MCF 10A (cell line): ENCODE measurements around the gene ZNF486. TPM values are rescaled to one million over a fixed set of nuclear protein-coding genes. Genes with fewer than 3 reads are reported as not detected.
"Not testable (repeated sequence)": the region's sequence is repeated elsewhere in the genome, so short reads cannot be mapped to it uniquely, and the experiment has no call there.

Source experiments
- BruUV-seq: library from RNA; stranded (reverse); fragments of 400-500 nt; replicated peaks from 2 replicates; lab custom pipeline; 2021; lab: Mats Ljungman, UMichigan
- CTCF ChIA-PET: fragments of 300-600 bp; sonication (Branson Sonifier 250); formaldehyde crosslinking; extraction: SDS; loops from one replicate; lab custom pipeline; 2021; ENCODE audit warnings: antibody characterized with exemption, inconsistent platforms; lab: Yijun Ruan, JAX
- POLR2A ChIA-PET: fragments of 300-600, 350-650 bp; sonication (Branson Sonifier 250); formaldehyde crosslinking; extraction: SDS; loops from one replicate; lab custom pipeline; 2020; ENCODE audit warnings: antibody characterized with exemption, inconsistent platforms; lab: Yijun Ruan, JAX
- DNase-seq: peaks from one replicate; pipeline ENCODE4 v3.0.0-alpha.2; 2018; ENCODE audit not compliant: unreplicated experiment
- H3K27ac Mint-ChIP-seq: one replicate; pipeline ENCODE4 v1.8.0; 2022; ENCODE audit warnings: mild to moderate bottlenecking, low read depth, mixed read lengths; ENCODE audit not compliant: unreplicated experiment
- H3K27me3 Mint-ChIP-seq: one replicate; pipeline ENCODE4 v1.8.0; 2022; ENCODE audit warnings: mixed read lengths; ENCODE audit not compliant: insufficient read depth, unreplicated experiment
- H3K36me3 Mint-ChIP-seq: one replicate; pipeline ENCODE4 v1.8.0; 2022; ENCODE audit warnings: mild to moderate bottlenecking, moderate library complexity, mixed read lengths; ENCODE audit not compliant: insufficient read depth, unreplicated experiment
- H3K4me1 Mint-ChIP-seq: one replicate; pipeline ENCODE4 v1.8.0; 2022; ENCODE audit warnings: mixed read lengths; ENCODE audit not compliant: insufficient read depth, unreplicated experiment
- H3K4me3 Mint-ChIP-seq: one replicate; pipeline ENCODE4 v1.8.0; 2022; ENCODE audit warnings: mild to moderate bottlenecking, moderate library complexity, mixed read lengths; ENCODE audit not compliant: unreplicated experiment
- H3K9me3 Mint-ChIP-seq: one replicate; pipeline ENCODE4 v1.8.0; 2022; ENCODE audit warnings: mixed read lengths; ENCODE audit not compliant: unreplicated experiment
- intact Hi-C: fragments of 100-400 bp; cut with micrococcal nuclease; formaldehyde crosslinking; loops from 2 replicates; pipeline ENCODE4 v1.14.1; 2022
- total RNA-seq: library from RNA; stranded (reverse); gene quantifications from 2 replicates; pipeline ENCODE4 v1.2.3, GENCODE V29; 2022
- TF ChIP-seq, protein P1 (sequence below): fragments of 200-600 bp; IDR thresholded peaks from one replicate; pipeline ENCODE4 v1.8.0; 2022; ENCODE audit warnings: antibody characterized with exemption, mild to moderate bottlenecking; ENCODE audit not compliant: unreplicated experiment

ZNF486 gene
- total RNA-seq, 1 experiment from 2014 or later = not detected

DNA sequence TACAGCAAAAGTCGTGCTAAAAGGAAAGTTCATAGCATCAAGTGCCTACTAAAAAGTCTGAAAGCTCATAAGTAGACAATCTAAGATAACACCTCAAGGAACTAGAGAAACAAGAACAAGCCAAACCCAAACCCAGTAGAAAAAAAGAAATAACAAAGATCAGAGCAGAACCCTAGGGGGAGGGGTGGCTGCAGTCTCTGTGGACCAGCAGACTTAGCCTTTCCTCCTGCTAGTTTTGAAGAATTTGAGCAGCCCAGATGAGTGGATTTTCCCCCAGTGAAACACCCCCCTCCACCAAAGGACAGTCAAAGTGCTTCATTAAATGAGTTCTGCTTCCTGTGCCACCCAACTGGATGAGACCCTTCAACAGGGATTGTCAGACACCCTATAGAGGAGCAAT lies 2.6 kb upstream of the ZNF486 start:
- Mint-ChIP-seq H3K36me3 (no peaks in the 10 kb centered on the region), H3K4me1 (no peaks in the 10 kb centered on the region), H3K27me3 (no peaks in the 10 kb centered on the region), H3K4me3 (no peak overlapping the region), H3K27ac (no peak overlapping the region), H3K9me3 (peaks cover 25% of the 10 kb centered on the region)
- ChIA-PET POLR2A (no interaction called here), CTCF (no interaction called here)
- no TSS peak for BruUV-seq
- TF ChIP-seq, protein P1, sequence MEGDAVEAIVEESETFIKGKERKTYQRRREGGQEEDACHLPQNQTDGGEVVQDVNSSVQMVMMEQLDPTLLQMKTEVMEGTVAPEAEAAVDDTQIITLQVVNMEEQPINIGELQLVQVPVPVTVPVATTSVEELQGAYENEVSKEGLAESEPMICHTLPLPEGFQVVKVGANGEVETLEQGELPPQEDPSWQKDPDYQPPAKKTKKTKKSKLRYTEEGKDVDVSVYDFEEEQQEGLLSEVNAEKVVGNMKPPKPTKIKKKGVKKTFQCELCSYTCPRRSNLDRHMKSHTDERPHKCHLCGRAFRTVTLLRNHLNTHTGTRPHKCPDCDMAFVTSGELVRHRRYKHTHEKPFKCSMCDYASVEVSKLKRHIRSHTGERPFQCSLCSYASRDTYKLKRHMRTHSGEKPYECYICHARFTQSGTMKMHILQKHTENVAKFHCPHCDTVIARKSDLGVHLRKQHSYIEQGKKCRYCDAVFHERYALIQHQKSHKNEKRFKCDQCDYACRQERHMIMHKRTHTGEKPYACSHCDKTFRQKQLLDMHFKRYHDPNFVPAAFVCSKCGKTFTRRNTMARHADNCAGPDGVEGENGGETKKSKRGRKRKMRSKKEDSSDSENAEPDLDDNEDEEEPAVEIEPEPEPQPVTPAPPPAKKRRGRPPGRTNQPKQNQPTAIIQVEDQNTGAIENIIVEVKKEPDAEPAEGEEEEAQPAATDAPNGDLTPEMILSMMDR = no peak
- DNase-seq = no peak
- intact Hi-C loops = no loop called here

DNA sequence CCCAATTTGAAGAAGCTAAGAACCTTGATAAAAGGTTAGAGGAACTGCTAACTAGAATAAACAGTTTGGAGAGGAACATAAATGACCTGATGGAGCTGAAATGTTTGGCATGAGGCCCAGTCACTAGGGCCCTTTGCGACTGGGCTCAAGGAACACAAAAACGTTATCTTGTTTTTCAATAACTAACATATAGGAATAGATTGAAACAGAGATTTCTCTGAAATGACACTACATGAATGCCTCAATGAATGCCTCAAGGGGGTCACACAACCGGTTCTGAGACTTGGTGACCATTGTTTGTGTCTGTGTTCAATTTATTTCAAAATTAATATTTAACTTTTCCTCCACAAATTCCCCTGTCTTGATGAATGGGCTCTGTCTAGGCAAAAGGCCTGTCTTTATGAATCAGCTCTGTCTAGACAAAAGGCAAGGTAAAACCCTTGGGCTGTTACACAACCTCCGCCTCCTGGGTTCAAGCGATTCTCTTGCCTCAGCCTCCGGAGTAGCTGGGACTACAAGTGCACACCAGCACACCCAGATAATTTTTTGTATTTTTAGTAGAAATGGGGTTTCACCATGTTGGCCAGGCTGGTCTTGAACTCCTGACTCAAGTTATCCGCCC lies 932 bp upstream of the ZNF486 start:
- Mint-ChIP-seq H3K27me3 (no peaks in the 10 kb centered on the region), H3K36me3 (no peaks in the 10 kb centered on the region), H3K27ac (no peak overlapping the region), H3K9me3 (peaks cover 28% of the 10 kb centered on the region), H3K4me1 (no peaks in the 10 kb centered on the region), H3K4me3 (no peak overlapping the region)
- no peak for DNase-seq
- POLR2A ChIA-PET = no interaction called here
- CTCF ChIA-PET = interaction anchor here (0.7 kb wide), 1 partner anchor 1258 kb away, joined by 3 read pairs; no protein-coding TSS in a partner anchor
- intact Hi-C loops = no loop called here
- TF ChIP-seq, protein P1 = no peak
- BruUV-seq = no TSS peak

DNA sequence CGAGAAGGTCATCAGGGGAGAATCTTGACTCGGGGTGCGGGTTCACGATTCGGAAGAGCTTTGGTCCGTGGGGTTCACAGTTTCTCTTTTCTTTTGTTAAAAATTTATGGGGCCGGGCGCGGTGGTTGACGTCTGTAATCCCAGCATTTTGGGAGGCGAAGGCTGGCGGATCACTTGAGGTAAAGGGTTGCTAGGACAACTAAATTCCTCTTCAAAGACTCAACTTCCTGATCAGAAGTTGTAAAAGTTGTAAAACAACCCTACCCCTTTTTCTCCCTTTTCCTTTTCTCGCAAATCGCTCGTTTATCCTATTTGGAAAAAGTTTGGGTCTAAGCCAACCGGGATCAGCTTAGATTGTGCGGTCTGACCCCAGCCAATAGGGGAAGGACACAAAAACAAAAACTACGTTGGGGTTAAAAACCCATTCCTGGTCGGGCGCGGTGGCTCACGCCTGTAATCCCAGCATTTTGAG lies 673 bp downstream of the ZNF486 start:
- no TSS peak for BruUV-seq
- H3K27me3 Mint-ChIP-seq = no peaks in the 10 kb centered on the region
- intact Hi-C loops = no loop called here
- no peak for DNase-seq
- TF ChIP-seq, protein P1 = no peak
- no peak overlapping the region for H3K4me3 Mint-ChIP-seq
- ChIA-PET CTCF (interaction anchor here (0.6 kb wide), 1 partner anchor 137 kb away, joined by 3 read pairs; no protein-coding TSS in a partner anchor), POLR2A (no interaction called here)
- H3K27ac Mint-ChIP-seq = no peak overlapping the region
- H3K36me3 Mint-ChIP-seq = no peaks in the 10 kb centered on the region
- peaks cover 30% of the 10 kb centered on the region for H3K9me3 Mint-ChIP-seq
- H3K4me1 Mint-ChIP-seq = no peaks in the 10 kb centered on the region

DNA sequence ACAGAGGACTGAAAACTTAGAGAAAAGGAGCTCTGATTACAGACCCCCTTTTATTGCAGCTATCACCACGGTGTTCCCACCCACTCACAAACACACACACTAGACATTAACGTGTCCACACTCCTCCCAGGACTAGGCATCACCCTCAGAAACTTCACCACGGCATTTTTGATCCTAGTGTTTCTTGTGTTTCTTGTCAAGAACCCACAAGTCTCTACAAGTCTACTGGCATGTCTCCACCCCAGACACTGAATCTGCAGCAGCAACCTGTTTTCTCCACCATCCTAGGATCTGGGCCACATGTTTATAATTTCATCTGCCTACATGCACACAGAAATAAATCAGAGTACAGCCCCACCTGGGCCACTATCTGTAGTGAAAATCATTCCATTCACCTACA lies 4.3 kb downstream of the ZNF486 start:
- ChIA-PET POLR2A (no interaction called here), CTCF (no interaction called here)
- no peak overlapping the region for H3K27ac Mint-ChIP-seq
- H3K9me3 Mint-ChIP-seq = peaks cover 22% of the 10 kb centered on the region
- intact Hi-C loops = no loop called here
- no TSS peak for BruUV-seq
- no peaks in the 10 kb centered on the region for H3K36me3 Mint-ChIP-seq
- DNase-seq = no peak
- TF ChIP-seq, protein P1 = no peak
- H3K4me1 Mint-ChIP-seq = no peaks in the 10 kb centered on the region
- no peak overlapping the region for H3K4me3 Mint-ChIP-seq
- no peaks in the 10 kb centered on the region for H3K27me3 Mint-ChIP-seq

DNA sequence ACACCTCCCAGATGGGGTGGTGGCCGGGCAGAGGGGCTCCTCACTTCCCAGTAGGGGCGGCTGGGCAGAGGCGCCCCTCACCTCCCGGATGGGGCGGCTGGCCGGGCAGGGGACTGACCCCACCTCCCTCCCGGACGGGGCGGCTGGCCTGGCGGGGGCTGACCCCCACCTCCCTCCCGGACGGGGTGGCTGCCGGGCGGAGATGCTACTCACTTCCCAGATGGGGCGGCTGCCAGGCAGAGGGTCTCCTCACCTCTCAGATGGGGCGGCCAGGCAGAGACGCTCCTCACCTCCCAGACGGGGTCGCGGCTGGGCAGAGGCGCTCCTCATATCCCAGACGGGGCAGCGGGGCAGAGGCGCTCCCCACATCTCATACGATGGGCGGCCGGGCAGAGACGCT lies 8.8 kb downstream of the ZNF486 start:
- H3K27me3 Mint-ChIP-seq, BruUV-seq, intact Hi-C loops, H3K36me3 Mint-ChIP-seq, CTCF ChIA-PET, DNase-seq, H3K27ac Mint-ChIP-seq, H3K4me3 Mint-ChIP-seq, POLR2A ChIA-PET, H3K4me1 Mint-ChIP-seq: not testable (repeated sequence)
- H3K9me3 Mint-ChIP-seq = peaks cover 25% of the 10 kb centered on the region

DNA sequence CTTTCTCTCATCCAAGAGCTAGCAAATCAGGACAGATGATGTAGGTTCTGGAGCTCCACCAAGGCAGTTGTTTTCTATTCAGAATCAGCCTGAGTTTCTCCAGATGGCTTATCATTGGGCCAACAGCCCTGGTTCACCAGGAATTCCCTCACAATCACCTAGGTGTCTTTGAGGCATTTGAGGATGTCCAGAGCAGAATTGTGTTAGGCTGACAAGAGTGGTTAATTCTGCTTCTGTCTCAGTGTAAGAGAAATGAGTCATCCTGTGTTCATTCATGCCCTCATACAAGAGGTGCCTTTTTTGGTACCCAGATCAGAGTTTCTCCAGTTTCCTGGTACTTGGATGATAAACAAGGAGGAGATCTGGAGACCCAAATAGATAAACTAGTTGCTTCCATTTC lies 12.9 kb downstream of the ZNF486 start:
- H3K4me1 Mint-ChIP-seq, H3K27me3 Mint-ChIP-seq, H3K36me3 Mint-ChIP-seq, intact Hi-C loops, POLR2A ChIA-PET, H3K4me3 Mint-ChIP-seq, H3K27ac Mint-ChIP-seq, DNase-seq, BruUV-seq, CTCF ChIA-PET: not testable (repeated sequence)
- peaks cover 14% of the 10 kb centered on the region for H3K9me3 Mint-ChIP-seq
